Right lung (tissue), 5 donors: Measurements from ENCODE around the gene MAP3K7. TPM values are rescaled to one million over a fixed set of nuclear protein-coding genes. Genes with fewer than 3 reads are reported as not detected.

ENCODE experiments used
- DNase-seq, 2 donors: peaks; one replicate each; pipeline ENCODE4 v3.0.0-alpha.2; 2013
- polyA plus RNA-seq, 5 donors: library from polyadenylated mRNA; unstranded; fragments of 120-200 nt; gene quantifications; one replicate each; pipeline versions ENCODE4 v1.2.1 to v1.2.3, GENCODE V29; 2013; ENCODE audit warnings: inconsistent platforms in 1 of 5, low replicate concordance in 1 of 5; ENCODE audit not compliant: insufficient read length in 5 of 5, insufficient read depth in 1 of 5

MAP3K7 gene
- polyA plus RNA-seq, 5 donors = 36.5 to 58.5 (median 50.8) TPM

DNA sequence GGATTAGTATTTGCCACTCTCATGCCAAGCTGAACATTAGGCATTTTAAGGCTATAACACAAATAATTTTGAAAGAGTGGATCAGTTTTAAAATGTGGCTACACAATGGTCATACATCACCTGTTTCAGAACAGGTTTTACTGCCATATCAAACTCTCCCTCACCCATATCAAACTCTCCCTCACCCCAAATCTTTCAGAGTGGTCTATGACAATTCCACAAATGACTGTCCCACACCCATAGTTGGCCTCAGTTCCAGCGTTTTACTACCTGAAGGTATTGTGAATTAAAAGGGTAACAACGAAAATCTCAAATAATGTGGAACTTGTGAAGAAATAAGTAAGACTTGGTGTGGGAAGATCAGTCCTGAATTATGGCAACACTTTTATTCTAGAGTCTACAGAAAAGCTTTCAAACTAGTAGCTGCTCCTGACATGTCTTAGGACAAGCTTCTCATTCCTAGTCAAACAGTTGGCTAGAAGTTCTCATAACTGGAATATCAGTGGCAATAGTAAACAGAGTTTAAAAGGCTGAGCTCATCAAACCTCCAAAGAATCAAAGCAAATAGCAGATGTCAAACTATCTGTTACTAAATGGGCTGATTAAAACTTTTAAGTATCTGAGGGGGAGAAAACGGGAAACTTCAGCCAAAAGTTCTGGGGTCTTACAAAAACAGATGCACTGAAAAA lies 52.4 kb downstream of the MAP3K7 start:
- DNase-seq = no peak

DNA sequence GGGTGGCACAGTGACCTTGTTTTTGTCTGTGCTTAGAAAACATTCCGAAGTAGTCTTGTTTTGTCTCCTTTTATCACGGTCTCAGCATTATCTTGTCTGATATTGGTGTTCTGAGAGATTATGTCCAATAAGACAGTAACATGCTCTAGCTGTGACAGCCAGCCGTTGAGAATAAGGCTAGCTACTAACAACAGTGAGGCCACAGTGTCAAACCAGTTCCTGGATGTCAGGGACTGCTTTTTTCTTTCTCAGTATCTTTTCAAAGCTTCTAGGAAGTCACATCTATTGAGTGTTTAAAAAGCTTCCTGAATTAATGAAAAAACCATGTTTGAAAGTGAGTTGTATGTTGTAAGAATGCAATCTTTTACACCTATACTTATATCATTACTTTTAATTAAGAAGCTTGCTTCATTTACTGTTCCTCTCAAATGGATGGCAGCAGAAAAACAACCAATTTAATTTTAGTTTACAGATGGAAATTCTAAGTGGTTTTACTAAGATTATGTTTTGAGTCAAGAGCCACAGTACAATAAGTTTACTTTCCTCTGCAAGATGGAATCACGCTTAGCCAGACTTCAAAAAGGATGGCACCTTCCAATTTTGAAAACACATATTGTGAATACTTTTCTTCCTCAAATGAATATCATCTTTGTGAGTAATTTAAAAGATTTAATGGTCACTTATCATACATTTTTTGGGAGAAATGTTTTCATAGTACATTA lies 53.1 kb downstream of the MAP3K7 start:
- no peak for DNase-seq

DNA sequence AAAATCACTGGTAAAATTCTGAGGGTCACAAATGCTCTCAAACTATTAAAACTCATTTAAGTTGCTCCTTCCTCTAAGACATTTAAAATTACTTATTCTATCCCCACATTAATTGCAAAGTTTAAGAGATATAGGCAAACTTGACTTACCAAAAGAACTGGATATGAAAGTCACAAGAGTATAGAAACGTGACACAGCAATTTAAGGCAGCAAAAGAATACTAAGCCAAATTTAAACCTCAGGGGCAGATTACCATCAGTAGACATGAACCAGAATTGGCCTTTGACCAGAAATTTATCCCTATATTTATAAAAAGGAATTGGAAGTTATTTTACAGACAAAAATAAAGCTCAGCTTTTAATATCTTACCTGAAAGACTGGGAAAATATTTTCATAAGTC lies 56.0 kb downstream of the MAP3K7 start:
- DNase-seq = no peak

DNA sequence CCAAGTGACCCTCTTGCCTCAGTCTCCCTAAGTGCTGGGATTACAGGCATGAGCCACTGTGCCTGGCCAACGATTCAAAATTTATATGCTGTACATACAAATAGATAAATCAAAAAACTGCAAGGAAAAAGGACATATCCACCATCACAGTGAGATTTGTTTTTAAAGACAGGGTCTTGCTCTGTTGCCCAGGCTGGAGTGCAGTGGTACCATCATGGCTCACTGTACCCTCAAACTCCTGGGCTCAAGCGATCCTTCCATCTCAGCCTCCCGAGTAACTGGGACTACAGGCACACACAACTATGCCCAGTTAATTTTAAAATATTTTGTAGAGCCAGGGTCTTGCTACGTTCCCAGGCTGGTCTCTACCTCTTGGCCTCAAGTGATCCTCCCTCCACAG lies 61.5 kb downstream of the MAP3K7 start:
- no peak for DNase-seq

GRCh38 chr6:90523779-90524310 lies 63.0 kb downstream of the MAP3K7 start:
- DNase-seq = no peak

GRCh38 chr6:90521955-90522354 lies 64.9 kb downstream of the MAP3K7 start:
- no peak for DNase-seq

DNA sequence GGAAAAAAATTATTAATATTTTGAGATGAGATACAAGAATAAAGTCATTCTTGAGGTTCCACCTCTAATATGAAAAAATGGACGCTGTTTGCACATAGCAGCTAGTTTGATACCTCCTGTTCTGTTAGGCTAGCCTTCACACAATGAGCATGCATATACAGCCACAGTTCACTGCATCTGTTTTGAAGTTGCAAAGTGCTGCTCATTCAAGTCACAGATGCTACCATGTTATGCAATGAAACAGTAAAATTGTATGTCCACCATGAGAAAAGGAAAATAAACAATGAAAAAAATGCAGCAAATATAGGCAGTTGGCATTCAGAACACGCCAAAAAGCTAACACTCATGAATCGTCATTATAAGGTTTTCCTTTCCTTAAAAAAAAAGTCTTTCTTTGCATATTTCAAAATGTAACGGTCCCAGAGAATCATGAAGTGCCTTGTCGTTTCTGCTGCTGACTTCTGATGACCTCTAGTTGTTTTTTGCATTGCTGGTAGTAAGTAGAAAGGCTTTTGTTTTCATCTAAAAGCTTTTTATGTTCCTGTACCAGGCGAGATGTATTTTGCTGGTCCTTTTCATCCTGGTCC lies 70.7 kb downstream of the MAP3K7 start:
- no peak for DNase-seq

- no peak for DNase-seq
These were observed 72.4 kb downstream of the MAP3K7 start for GRCh38 chr6:90514496-90514895.

DNA sequence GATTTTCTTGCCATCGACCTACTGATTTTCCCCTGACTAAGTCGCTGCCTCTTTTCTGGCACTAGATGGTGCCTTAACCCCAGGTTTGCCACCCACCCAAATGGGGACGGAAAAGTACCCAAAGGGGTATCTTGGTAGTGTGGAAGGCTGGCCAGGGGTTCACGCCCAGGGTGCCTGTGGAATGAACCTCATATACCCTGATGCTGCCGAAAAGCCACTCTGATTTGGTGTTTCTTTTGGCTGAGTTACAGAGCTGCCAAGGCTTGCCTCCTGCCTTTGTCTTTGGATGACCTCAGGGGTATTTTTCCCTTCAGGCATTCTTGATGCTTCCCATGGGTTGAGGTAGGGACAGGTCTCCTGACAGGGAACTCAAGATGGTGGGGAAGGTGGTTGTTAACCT lies 78.1 kb downstream of the MAP3K7 start:
- no peak for DNase-seq

DNA sequence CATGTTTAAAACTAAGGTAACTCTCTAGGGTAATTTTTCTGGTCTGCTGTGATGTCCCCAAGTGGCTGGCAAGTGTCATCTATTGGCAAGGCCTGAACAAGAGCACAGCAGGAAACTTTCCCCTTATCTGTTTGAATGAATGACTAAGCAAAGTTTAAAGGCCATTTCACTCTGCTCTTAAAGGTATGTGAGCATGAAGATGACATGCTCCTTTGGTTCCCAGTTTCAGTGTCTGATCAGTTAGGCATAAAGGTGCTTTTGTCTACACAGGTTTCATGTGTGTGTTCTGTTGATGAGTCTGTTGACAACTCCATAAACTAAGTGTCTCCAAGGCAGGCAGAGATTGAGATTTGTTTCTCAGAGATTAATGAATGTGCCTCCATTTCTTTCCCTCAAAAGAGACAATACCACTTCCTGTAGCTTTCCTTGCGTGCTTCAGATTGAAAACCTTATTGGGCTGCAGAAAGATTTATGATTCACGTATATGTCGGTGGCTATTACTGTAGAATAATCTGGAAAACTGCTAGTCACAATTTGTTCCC lies 83.9 kb downstream of the MAP3K7 start:
- no peak for DNase-seq

GRCh38 chr6:90502381-90502780 lies 84.5 kb downstream of the MAP3K7 start:
- DNase-seq = no peak

GRCh38 chr6:90500458-90500857 lies 86.4 kb downstream of the MAP3K7 start:
- no peak for DNase-seq

- DNase-seq = no peak
These were observed 89.5 kb downstream of the MAP3K7 start for GRCh38 chr6:90497411-90497810.

DNA sequence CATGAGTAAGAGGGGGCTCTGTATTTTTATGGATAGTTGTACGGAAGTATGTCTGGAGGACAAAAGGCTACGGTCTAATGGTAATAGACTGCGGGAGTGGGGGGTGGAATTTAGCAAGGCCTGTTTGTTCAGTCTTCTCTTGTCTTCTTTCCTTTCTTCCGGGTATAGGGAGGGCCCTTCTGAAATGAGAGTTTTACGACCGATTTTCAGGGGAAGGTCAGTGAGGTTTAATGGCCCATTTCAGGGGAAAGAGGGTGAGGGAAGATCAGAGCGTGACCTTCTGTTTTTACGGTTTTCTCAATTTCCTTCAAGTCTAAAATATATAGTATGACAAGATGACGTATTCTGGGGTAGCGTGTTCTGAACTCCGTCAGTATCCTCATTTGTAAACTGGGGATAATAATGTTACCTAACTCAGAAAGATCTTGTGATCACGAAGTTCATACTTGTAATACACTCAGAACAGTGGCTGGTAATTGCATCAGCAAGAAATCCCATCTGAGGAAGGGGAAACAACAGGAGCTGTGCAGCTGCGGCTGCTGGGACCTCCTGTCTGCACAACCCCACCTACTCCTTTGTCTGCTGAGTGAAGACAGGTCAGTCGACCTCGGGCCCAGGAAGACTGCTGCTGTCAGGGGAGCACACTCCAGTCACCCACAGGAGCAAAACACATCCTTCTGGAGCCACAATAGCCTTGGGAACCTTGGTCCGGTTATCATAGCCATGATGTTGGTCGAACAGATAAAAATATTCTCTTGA lies 90.4 kb downstream of the MAP3K7 start:
- DNase-seq = no peak

GRCh38 chr6:90495216-90495817 lies 91.6 kb downstream of the MAP3K7 start:
- DNase-seq = no peak

DNA sequence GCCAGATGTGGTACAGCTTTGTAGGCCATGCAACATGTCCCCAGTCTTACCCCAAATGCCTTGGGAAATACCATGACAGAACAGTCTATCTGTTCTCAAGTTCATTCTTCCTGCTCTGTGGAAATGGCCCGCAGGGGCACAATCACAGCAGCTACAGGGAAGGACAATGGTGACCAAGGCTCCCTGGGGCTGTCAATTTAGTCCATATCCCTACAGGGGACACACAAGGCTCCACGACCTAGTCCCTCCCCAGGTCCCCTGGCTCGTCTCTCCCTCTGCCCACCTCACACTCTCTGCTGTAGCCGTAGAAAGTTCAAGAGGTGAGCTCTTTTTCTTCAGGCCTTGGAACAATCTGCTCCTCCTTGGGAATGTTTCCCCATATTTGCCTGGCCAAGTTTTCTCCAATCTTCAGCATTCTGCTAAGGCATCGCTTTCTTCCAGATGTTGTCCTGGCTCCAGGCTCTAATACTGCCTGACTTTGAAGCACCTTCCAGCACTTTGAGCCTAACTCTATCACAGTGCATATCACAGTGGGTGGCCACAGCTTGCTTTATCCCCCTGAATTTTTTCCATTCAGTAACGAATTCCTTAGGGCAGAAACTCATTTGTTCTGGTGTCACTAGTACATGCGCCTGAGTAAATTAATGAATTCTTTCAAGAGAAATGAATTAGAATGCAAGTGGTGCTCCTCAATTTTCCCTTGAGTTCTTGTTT lies 92.6 kb downstream of the MAP3K7 start:
- no peak for DNase-seq

- DNase-seq = no peak
These were observed 93.5 kb downstream of the MAP3K7 start for GRCh38 chr6:90493332-90493731.

DNA sequence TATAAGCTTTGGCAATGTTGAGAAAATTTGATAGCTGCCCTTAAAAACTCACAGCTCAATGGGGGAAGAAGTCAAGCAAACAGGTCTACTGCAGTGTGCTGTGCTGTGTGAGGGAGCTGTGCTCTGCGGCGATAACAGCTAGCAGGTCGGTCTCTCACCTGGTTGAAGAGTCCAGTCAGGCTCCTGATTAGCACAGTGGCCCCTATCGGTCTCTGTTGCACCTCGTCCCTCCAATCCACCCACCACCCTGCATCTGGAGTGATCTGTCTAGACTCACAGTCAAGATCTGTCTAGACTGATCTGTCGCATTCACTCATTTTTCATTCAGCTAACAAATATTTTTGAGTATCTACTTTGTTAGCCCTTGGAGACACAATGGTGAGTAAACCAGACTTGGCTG lies 94.1 kb downstream of the MAP3K7 start:
- no peak for DNase-seq

DNA sequence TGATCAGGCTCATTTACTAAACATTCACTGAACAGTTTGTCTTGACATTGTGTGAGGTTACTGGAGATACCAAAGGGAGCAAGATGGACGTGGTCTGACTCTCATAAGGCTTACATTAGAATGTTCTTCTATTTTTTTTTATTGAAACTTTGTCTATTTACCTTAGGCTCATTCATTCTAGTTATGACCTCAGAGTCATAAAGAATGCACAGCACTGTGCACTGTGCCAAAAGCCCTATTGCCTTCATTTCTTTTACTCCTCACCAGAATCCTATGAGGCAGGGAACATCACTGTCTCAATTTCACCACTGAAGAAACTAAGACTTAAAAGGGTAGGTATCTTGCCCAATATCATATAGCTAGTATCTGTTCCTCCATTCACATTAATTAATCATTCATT lies 94.5 kb downstream of the MAP3K7 start:
- no peak for DNase-seq

- DNase-seq = no peak
These were observed 96.7 kb downstream of the MAP3K7 start for GRCh38 chr6:90490030-90490716.
